ENCODE data around the gene ICA1.

The ICA1 gene

DNA sequence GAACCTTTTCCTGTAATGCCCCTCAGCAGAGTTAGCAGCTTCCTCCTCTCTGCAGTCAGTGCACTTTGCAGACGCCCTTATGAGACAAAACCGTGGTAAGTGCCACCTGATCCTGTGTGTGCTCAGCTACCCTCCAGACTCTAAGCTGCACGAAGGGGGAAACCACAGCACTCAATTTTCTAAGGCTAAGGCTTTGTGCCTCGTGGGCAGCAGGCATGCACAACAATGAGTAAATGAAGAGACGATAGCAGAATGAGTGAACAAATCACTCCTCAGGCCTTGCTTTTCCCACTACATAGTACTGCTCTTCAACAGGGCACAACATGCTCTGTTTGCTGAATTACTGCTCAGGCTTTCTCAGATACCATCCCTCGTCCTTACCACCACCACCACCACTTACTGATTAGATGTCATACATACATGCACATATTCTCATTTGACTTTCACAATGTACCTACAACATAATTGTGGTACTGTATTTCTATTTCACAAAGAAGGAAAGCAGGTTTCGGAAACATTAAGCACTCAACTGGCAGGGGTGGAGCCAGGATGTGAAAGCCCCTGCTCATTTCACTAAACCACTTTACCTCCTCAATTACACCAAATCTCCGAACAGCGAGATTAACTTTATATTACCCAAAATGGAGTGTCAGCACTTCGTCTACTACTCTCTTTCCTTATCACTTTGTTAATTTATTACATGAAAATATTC is 85.4 kb downstream of the ICA1 start:
- no peak for DNase-seq (ENCODE audit: low read depth, low spot score)
- ChIA-PET CTCF (no interaction called here), POLR2A (no interaction called here)
- no peak overlapping the region for H3K4me3 ChIP-seq (ENCODE audit: low read depth, low read length)
- no peak for TF ChIP-seq CTCF (IDR thresholded peaks at IDR 0.05; ENCODE audit: insufficient read depth, low read length, missing control alignments)

DNA sequence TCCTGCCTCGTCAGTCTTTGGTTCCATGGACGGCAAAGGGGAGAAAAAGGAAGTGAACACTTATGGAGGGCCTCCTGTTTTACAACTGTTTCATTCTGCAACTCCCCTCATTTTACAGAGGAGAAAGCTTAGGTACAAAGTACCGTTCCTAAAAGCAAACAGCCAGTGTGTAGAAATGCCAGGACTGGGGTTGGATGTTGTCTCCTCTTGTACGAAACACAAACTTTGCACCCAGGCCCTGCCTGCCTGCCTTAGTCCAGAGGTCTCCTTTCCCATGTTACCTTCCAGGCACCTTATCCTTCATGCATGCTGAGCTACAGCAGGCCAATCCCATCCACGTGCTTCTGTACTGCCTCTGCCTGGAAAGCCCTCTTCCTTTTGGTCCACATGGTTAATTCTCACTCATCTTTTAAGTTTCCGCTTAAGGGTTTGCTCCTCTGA is 86.0 kb downstream of the ICA1 start:
- no peak overlapping the region for H3K4me3 ChIP-seq (ENCODE audit: low read depth, low read length)
- CTCF ChIA-PET: no interaction called here
- no peak for DNase-seq (ENCODE audit: low read depth, low spot score)
- TF ChIP-seq CTCF (IDR thresholded peaks at IDR 0.05; ENCODE audit: insufficient read depth, low read length, missing control alignments): no peak
- POLR2A ChIA-PET: no interaction called here

DNA sequence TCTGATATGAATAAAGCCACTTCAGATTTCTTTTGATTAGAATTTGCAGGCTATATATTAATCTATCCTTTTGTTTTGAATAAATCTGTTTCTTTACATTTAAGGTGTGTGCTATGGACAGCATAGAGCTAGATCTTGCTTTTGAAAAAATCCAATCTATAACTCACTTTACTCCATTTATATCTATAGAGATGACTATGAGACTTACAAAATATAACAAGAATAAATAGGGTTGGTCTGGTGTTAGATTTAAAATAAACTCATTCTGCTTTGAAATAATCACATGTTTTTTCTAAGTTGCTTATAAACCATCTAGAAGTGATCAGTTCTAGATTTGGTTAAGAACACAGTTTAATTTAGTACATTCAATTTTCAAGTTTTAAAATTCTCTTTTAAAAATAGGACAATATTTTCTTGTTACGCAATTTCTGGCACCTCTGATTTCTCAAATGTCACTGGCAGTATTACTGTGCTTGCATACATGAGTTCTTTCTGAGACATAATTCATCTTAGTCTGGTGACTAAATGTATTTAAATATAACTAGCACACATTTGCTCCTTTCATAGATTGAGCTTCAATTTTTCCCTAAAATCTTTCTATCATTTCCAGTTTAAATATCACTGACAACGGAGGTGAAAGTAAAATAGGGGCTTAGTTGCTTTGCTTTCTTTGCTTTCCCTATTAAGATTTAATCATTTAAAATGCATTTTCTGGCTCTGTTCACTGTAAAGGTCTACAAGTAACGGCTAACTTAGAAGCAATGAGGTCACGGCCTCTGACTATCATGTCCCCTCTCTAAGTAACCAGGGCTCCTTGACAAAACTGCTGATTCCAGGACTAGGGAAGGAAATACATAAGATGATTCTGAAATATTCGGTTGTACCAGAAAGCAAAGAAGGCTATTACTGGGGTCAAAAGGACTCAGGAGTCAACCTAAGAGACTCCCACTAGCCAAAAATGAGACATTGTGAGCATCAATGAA is 89.3 kb downstream of the ICA1 start:
- TF ChIP-seq CTCF (IDR thresholded peaks at IDR 0.05; ENCODE audit: insufficient read depth, low read length, missing control alignments): no peak
- H3K4me3 ChIP-seq (ENCODE audit: low read depth, low read length): no peak overlapping the region
- POLR2A ChIA-PET: no interaction called here
- DNase-seq (ENCODE audit: low read depth, low spot score): no peak
- CTCF ChIA-PET: no interaction called here

- DNase-seq (ENCODE audit: low read depth, low spot score): no peak
- TF ChIP-seq CTCF (IDR thresholded peaks at IDR 0.05; ENCODE audit: insufficient read depth, low read length, missing control alignments): no peak
- ChIA-PET CTCF (no interaction called here), POLR2A (no interaction called here)
- H3K4me3 ChIP-seq (ENCODE audit: low read depth, low read length): no peak overlapping the region
Measured at GRCh38 chr7:8169171-8169570, 92.8 kb downstream of the ICA1 start.

DNA sequence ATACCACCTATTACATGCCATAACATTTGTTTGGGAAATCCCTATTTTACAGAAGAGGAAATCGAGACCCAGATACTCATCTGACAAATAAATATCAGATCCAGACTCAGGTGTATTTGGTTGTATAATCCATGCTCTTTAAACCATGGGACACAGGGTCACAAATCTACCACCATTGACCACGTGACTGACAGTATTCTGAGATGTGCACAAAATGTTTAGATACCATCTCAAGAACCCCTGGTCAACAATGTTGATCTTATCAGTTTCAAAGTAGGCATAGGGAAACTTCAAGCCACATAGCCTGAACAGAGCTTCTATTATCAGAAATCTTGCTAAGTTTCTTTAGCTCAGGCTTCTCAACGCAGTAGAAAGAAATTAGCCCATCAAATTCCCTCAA is 93.6 kb downstream of the ICA1 start:
- no peak for DNase-seq (ENCODE audit: low read depth, low spot score)
- H3K4me3 ChIP-seq (ENCODE audit: low read depth, low read length): no peak overlapping the region
- CTCF ChIA-PET: no interaction called here
- POLR2A ChIA-PET: no interaction called here
- no peak for TF ChIP-seq CTCF (IDR thresholded peaks at IDR 0.05; ENCODE audit: insufficient read depth, low read length, missing control alignments)

DNA sequence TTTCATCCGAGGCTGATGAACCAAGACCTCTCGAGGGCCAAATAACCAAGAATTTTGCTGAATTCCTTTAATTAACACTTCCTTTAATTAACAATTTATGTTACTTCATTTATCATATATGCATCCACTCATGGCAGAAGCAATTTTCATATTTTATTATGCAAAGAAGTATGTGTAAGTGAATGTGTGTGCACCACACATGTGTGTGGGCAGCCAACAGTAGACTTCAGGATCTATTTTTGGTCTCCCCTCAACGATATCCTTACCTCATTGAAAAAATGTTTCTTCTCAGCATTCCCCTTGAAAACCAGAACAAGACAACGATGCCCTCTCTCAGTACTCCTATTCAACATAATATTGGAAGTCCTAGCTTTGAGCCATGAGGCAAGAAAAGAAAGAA is 96.8 kb downstream of the ICA1 start:
- no peak for TF ChIP-seq CTCF (IDR thresholded peaks at IDR 0.05; ENCODE audit: insufficient read depth, low read length, missing control alignments)
- POLR2A ChIA-PET: no interaction called here
- CTCF ChIA-PET: no interaction called here
- H3K4me3 ChIP-seq (ENCODE audit: low read depth, low read length): no peak overlapping the region
- DNase-seq (ENCODE audit: low read depth, low spot score): no peak
